ENCODE data around the gene MECP2.
A peak's percentile ranks its signal among the peaks of the same experiment; 100 is the strongest.
"Not testable (repeated sequence)": the region's sequence is repeated elsewhere in the genome, so short reads cannot be mapped to it uniquely, and the experiment has no call there.

The MECP2 gene

GRCh38 chrX:154097589-154098541 is at the start of gene MECP2:
Gene MECP2 (minus strand): TSS chrX:154097717.
- DNase-seq = peak; percentile 84
- in situ Hi-C loops (cut with HindIII; ENCODE audit: low pct_ligation_motif_present, low pct_unique_long_range_greater_than_20kb, low sequenced_read_pairs) = no loop called here

GRCh38 chrX:154144010-154144409 is 46.5 kb upstream of the MECP2 start, which contains the start of gene OPN1LW:
Gene OPN1LW (plus strand): TSS chrX:154144243. CDS start chrX:154144284, 41 bp downstream.
- in situ Hi-C loops (cut with HindIII; ENCODE audit: low pct_ligation_motif_present, low pct_unique_long_range_greater_than_20kb, low sequenced_read_pairs); DNase-seq: not testable (repeated sequence)

- no peak for DNase-seq
- in situ Hi-C loops (cut with HindIII; ENCODE audit: low pct_ligation_motif_present, low pct_unique_long_range_greater_than_20kb, low sequenced_read_pairs) = no loop called here
These were observed 45.6 kb upstream of the MECP2 start for GRCh38 chrX:154142950-154143745.

- in situ Hi-C loops (cut with HindIII; ENCODE audit: low pct_ligation_motif_present, low pct_unique_long_range_greater_than_20kb, low sequenced_read_pairs) = no loop called here
These were observed 44.9 kb upstream of the MECP2 start for GRCh38 chrX:154142386-154142785.

DNA sequence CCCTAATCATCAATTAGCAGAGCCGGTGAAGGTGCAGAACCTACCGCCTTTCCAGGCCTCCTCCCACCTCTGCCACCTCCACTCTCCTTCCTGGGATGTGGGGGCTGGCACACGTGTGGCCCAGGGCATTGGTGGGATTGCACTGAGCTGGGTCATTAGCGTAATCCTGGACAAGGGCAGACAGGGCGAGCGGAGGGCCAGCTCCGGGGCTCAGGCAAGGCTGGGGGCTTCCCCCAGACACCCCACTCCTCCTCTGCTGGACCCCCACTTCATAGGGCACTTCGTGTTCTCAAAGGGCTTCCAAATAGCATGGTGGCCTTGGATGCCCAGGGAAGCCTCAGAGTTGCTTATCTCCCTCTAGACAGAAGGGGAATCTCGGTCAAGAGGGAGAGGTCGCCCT is 43.2 kb upstream of the MECP2 start:
- in situ Hi-C loops (cut with HindIII; ENCODE audit: low pct_ligation_motif_present, low pct_unique_long_range_greater_than_20kb, low sequenced_read_pairs) = no loop called here
- no peak for DNase-seq

More at GRCh38 chrX:154142386-154142785, 44.9 kb upstream of the MECP2 start:
- DNase-seq = no peak

DNA sequence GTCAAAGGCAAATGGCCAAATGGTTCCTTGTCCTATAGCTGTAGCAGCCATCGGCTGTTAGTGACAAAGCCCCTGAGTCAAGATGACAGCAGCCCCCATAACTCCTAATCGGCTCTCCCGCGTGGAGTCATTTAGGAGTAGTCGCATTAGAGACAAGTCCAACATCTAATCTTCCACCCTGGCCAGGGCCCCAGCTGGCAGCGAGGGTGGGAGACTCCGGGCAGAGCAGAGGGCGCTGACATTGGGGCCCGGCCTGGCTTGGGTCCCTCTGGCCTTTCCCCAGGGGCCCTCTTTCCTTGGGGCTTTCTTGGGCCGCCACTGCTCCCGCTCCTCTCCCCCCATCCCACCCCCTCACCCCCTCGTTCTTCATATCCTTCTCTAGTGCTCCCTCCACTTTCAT is 42.7 kb upstream of the MECP2 start:
- DNase-seq = no peak
- in situ Hi-C loops (cut with HindIII; ENCODE audit: low pct_ligation_motif_present, low pct_unique_long_range_greater_than_20kb, low sequenced_read_pairs) = no loop called here

DNA sequence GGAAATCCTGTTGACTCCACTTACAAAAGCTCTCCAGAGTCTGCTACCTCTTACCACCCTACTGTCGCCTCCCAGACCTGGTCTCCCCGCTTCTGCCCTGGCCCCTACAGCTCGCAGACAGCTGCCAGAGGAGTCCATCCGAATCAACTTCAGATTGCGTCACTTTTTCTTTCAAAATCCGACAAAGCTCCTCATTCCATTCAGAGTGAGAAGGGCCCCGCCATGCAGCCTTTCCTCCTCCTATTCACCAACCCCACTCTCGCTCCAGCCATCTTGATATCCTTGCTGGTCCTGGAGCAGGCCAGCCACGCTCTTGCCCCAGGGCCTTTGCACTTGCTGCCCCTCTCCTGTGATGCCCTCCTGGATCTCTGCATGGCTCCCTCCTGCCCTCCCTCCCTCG is 41.3 kb upstream of the MECP2 start:
- in situ Hi-C loops (cut with HindIII; ENCODE audit: low pct_ligation_motif_present, low pct_unique_long_range_greater_than_20kb, low sequenced_read_pairs) = no loop called here
- DNase-seq = no peak

DNA sequence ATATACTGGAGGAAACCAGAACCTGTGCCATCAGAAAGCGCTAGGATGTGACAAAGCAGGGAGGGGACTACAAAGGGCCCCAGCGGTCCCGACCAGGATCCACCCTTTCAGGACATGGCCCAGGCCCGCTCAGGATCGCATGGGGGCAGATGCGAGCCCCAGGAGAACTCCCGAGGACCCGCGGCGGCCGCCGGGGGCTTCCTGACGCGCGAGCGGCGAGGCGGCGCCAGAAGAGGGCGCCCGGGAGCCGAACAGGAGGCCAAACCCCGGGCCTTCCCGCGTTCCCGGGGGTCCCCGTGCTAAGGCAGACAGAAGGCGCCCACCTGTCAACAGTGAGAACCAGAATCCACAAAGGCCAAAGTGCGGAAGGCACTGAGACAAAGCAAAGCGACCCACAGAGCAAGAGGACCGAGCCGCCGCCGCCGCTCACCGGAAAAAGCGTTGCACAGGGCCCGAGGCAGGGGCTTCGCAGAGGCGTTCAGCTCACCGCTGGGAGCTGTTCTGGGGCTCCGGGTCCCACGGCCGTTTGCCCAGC is 39.2 kb upstream of the MECP2 start:
- in situ Hi-C loops (cut with HindIII; ENCODE audit: low pct_ligation_motif_present, low pct_unique_long_range_greater_than_20kb, low sequenced_read_pairs) = no loop called here
- peak; percentile 20 for DNase-seq

DNA sequence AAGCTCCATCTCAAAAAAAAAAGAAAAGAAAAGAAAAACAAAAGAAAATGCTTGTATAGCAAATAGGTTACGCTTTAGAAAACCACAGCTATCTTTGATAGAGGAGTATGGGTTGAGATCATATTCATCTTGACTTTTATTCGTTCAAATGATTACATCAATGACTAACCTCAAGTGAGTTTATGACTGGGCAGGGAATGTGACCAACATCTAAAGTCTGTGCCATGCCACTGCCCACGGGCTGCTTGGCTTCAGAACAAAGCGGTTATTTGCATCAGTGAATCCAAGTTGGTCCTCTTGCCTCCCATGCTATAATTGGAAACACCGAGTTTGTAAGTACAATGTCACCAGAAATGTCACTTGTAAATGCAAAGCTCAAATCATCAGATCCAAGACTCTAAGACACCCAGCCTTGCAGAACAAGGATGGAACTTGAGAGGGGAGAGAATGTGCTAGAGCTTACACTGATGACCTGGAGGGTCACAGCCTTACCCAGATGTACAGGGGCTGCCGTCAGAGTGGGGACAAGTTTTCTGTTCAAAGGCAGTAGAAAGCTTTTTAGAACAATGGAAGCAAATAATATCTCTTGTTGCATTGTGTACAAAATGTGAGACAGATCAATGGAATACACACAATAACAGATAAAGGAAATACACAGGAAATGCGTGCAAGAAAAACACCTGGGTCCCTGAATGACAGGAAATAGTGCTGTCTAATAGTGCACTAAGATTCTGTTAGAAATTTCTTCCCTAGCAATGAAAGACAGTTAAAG is 38.1 kb upstream of the MECP2 start:
- in situ Hi-C loops (cut with HindIII; ENCODE audit: low pct_ligation_motif_present, low pct_unique_long_range_greater_than_20kb, low sequenced_read_pairs) = no loop called here
- peak; percentile 58 for DNase-seq

DNA sequence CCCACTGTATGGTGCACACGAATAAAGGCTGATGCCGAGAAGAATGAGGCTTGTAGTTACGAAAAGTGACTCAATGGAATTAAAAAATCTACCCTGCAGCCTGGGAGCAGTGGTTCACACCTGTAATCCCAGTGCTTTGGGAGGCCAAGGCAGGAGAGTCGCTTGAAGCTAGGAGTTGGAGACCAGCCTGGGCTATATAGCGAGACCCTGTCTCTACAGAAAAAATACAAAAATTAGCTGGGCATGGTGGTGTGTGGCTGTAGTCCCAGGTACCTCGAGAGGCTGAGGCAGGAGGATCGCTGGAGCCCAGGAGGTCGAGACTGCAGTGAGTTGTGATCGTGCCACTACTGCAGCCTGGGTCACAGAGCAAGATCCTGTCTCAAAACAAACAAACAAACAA is 34.8 kb upstream of the MECP2 start:
- in situ Hi-C loops (cut with HindIII; ENCODE audit: low pct_ligation_motif_present, low pct_unique_long_range_greater_than_20kb, low sequenced_read_pairs) = no loop called here
- no peak for DNase-seq

DNA sequence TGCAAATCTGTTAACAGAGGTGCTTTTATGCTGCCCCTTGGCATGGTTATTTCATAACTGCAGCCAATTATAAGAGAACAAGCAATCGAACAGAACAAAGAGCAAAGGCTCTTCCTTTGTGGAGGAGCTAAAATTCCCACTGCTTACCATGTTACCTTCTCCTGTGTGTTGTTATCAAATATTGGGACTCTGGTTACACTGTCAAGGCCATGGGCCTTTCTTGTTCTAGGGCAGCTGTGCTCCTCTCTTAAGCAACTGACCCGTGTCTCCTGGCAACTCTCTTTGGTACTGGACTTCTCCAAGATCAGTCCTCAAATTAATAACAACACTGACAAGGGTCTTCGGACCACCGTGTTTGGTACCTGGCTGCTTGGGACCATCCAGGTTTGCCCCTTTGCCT is 34.4 kb upstream of the MECP2 start:
- in situ Hi-C loops (cut with HindIII; ENCODE audit: low pct_ligation_motif_present, low pct_unique_long_range_greater_than_20kb, low sequenced_read_pairs) = no loop called here
- no peak for DNase-seq

- no peak for DNase-seq
- in situ Hi-C loops (cut with HindIII; ENCODE audit: low pct_ligation_motif_present, low pct_unique_long_range_greater_than_20kb, low sequenced_read_pairs) = no loop called here
These were observed 28.6 kb upstream of the MECP2 start for GRCh38 chrX:154126101-154126500.

DNA sequence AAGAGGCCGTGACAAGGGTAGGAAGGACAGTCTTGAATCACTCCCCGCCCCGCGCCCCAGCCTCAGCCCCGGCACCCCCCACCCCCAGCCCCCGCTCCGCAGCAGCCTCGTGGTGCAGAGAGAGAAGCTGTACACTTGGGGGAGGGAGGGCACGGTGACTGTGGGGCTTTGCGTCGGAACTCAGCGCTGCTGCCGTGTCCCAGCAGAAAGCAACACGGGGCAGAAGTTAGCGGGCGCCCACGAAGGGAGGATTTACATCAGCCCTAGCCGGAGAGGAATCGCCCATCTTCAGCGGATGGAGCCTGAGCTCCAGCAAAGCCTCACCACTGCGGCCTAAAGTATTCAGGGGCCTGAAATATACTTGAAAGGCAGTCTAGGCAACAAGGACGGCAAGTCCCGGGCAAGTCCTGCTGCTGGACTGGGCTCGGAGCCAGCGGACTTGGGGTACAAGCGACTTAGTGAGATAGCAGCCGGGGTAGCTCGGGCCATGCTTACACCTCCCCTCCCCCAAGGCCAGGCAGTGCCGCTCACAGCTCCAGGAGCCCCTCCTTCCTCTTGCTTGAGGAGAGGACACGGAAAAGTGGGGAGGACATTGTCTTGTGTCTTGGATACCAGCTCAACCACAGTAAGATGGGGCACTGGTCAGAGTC is 28.0 kb upstream of the MECP2 start:
- in situ Hi-C loops (cut with HindIII; ENCODE audit: low pct_ligation_motif_present, low pct_unique_long_range_greater_than_20kb, low sequenced_read_pairs) = no loop called here

GRCh38 chrX:154123241-154124219 is 26.0 kb upstream of the MECP2 start:
- in situ Hi-C loops (cut with HindIII; ENCODE audit: low pct_ligation_motif_present, low pct_unique_long_range_greater_than_20kb, low sequenced_read_pairs) = no loop called here
- no peak for DNase-seq

More for the DNA sequence above, 28.0 kb upstream of the MECP2 start:
- no peak for DNase-seq

GRCh38 chrX:154121961-154122360 is 24.4 kb upstream of the MECP2 start:
- no peak for DNase-seq
- in situ Hi-C loops (cut with HindIII; ENCODE audit: low pct_ligation_motif_present, low pct_unique_long_range_greater_than_20kb, low sequenced_read_pairs) = no loop called here

DNA sequence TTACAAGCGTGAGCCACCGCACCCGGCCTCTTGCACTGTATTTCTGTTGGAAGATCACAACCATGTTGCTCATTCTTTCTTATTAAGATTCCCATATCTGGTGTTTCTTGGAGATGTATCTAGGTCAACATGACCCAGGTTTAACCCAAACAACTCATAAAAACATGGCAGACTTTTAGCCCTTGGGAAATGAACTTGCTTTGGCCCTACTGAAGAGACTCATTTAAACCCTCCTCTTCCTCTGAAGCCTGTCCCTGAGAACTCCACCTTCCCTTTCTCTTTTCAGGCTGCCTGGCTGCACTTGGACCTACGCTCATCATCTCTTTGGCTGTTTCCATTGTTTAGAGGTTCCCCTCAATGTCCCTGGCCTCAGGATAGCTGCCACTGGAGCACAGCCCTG is 23.7 kb upstream of the MECP2 start:
- DNase-seq = no peak
- in situ Hi-C loops (cut with HindIII; ENCODE audit: low pct_ligation_motif_present, low pct_unique_long_range_greater_than_20kb, low sequenced_read_pairs) = no loop called here

DNA sequence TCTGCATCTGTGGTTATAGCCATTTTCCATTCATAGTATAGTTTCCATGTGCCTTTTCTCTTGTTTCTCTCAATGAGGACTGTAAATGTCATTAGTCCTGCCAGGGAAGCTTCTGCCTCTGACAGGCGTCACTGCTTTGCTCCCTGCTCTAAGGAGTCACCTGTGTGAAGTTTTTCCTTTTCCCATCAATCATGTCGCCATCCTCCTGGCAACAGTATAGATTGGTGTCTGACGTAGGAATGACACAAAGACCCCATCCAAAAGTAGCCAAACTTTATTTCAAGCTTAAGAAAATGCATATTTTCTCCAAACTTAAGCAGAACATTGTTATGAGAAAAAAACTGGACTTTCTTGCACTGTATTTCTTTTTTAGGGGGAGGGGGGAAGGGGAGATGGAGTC is 23.1 kb upstream of the MECP2 start:
- in situ Hi-C loops (cut with HindIII; ENCODE audit: low pct_ligation_motif_present, low pct_unique_long_range_greater_than_20kb, low sequenced_read_pairs) = no loop called here
- no peak for DNase-seq

Data from ACHN (cell line).